Colonic mucosa (tissue), 4 donors: ENCODE results near the gene IST1. TPM values are rescaled to one million over a fixed set of nuclear protein-coding genes. Genes with fewer than 3 reads are reported as not detected.

ENCODE experiments used
- DNase-seq: peaks from one replicate; pipeline ENCODE4 v3.0.0-alpha.2; 2020
- H3K27ac ChIP-seq: fragments of 200-600 bp; one replicate; pipeline ENCODE4 v1.8.0; 2021
- H3K27me3 ChIP-seq: fragments of 200-600 bp; one replicate; pipeline ENCODE4 v1.8.0; 2021
- H3K36me3 ChIP-seq: fragments of 200-600 bp; one replicate; pipeline ENCODE4 v1.8.0; 2021
- H3K4me1 ChIP-seq: fragments of 200-600 bp; one replicate; pipeline ENCODE4 v1.8.0; 2021; ENCODE audit warnings: mild to moderate bottlenecking
- H3K4me3 ChIP-seq: fragments of 200-600 bp; one replicate; pipeline ENCODE4 v1.8.0; 2021
- H3K9ac ChIP-seq, 2 donors: one replicate each; pipeline ENCODE4 v1.7.0; 2013; ENCODE audit warnings: control low read depth in 2 of 2, low read depth in 2 of 2, low read length in 2 of 2
- H3K9me3 ChIP-seq: fragments of 200-600 bp; one replicate; pipeline ENCODE4 v1.8.0; 2021
- intact Hi-C: fragments of 100-400 bp; cut with DNase I; formaldehyde crosslinking; loops from one replicate; pipeline ENCODE4 v1.14.1; 2022
- total RNA-seq, 2 donors: library from RNA; stranded (reverse); fragmentation: NEBNext Ultra II Directional in 1 of 2; extraction: Animal tissue kit (Norgen Biotek cat#: 25700) in 1 of 2; gene quantifications; one replicate each; pipeline ENCODE4 v1.2.1, GENCODE V29; 2021
- TF ChIP-seq, protein P1 (sequence below): fragments of 200-600 bp; IDR thresholded peaks from one replicate; pipeline ENCODE4 v1.8.0; 2022; ENCODE audit warnings: antibody characterized with exemption, mild to moderate bottlenecking
- donor health status: healthy.
- donor health status: DM: no; HTN: no; CAD: no.
- donor health status: DM: no; HTN: no; CAD: no.

IST1 gene
- total RNA-seq, 2 donors from 2014 or later, result 180 to 304 TPM

DNA sequence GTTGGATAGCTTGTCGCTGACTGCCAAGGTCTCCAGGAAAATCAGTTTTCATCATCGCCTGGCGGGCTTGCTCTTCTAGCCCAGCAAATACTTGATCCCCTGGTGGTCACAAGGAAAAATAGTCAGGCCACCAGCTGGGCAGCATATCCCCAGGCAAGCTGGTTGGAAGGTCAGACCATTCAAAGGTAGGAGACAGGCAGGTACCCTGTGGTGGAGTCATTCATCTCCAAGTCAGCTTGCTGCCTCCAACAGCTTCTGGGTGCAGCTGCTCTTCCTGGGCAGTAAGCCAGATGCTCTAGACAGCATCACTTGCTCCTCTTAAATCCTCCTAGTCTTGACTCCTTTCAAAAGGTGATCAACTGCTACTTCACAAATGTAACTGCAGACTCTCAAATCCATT is 27.4 kb upstream of the IST1 start:
- no peak overlapping the region for H3K4me3 ChIP-seq
- no peaks in the 10 kb centered on the region for H3K36me3 ChIP-seq
- TF ChIP-seq, protein P1, sequence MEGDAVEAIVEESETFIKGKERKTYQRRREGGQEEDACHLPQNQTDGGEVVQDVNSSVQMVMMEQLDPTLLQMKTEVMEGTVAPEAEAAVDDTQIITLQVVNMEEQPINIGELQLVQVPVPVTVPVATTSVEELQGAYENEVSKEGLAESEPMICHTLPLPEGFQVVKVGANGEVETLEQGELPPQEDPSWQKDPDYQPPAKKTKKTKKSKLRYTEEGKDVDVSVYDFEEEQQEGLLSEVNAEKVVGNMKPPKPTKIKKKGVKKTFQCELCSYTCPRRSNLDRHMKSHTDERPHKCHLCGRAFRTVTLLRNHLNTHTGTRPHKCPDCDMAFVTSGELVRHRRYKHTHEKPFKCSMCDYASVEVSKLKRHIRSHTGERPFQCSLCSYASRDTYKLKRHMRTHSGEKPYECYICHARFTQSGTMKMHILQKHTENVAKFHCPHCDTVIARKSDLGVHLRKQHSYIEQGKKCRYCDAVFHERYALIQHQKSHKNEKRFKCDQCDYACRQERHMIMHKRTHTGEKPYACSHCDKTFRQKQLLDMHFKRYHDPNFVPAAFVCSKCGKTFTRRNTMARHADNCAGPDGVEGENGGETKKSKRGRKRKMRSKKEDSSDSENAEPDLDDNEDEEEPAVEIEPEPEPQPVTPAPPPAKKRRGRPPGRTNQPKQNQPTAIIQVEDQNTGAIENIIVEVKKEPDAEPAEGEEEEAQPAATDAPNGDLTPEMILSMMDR, result no peak
- DNase-seq, result no peak
- H3K4me1 ChIP-seq, result no peaks in the 10 kb centered on the region
- H3K27me3 ChIP-seq, result no peaks in the 10 kb centered on the region
- H3K27ac ChIP-seq, result no peak overlapping the region
- intact Hi-C loops, result no loop called here
- no peaks in the 10 kb centered on the region for H3K9me3 ChIP-seq
- H3K9ac ChIP-seq, result no peak overlapping the region

DNA sequence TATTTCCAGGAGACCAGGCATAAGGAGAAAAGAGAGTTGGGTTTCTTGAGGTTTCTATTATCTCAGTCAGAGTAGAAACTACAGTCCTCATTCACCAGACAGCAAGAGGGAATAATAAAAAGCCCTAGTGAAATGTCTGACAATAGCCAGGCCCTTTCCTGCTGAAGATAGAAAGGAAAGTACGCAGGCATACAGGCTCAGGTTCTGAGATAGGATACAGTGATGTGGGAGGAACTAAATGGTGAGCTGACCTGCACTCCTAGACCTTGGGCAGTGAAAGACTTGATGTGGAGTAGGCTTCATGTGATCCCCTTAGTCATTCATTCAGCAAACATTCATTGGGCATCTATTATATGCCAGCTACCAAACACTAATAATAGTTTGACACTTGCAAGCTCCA is 26.2 kb upstream of the IST1 start:
- Histone ChIP-seq H3K9ac (no peak overlapping the region), H3K27ac (no peak overlapping the region), H3K9me3 (no peaks in the 10 kb centered on the region), H3K4me3 (no peak overlapping the region), H3K4me1 (no peaks in the 10 kb centered on the region), H3K36me3 (no peaks in the 10 kb centered on the region), H3K27me3 (no peaks in the 10 kb centered on the region)
- TF ChIP-seq, protein P1, result no peak
- no peak for DNase-seq
- intact Hi-C loops, result no loop called here

DNA sequence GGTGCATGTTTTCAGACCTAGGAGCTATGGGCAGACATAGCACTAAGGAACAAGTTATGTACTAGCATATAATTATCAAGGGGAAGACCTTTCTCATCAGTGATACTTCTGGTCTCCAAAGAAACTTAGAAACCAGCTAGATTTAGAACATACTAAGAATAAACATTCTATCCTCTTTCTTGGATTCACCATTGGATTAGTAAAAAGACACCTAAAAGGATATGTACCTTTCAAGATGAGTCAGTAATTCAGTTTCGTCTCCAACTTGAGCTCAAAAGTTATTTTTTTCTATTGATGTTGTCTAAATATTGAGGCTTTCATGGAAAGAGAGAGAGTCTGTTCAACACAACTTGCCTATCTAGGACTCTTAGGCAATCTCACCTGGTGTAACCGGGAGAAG is 24.5 kb upstream of the IST1 start:
- no peaks in the 10 kb centered on the region for H3K27me3 ChIP-seq
- intact Hi-C loops, result no loop called here
- no peak overlapping the region for H3K27ac ChIP-seq
- no peaks in the 10 kb centered on the region for H3K9me3 ChIP-seq
- TF ChIP-seq, protein P1, result no peak
- H3K36me3 ChIP-seq, result no peaks in the 10 kb centered on the region
- H3K9ac ChIP-seq, result no peak overlapping the region
- no peak for DNase-seq
- H3K4me1 ChIP-seq, result no peaks in the 10 kb centered on the region
- H3K4me3 ChIP-seq, result no peak overlapping the region

DNA sequence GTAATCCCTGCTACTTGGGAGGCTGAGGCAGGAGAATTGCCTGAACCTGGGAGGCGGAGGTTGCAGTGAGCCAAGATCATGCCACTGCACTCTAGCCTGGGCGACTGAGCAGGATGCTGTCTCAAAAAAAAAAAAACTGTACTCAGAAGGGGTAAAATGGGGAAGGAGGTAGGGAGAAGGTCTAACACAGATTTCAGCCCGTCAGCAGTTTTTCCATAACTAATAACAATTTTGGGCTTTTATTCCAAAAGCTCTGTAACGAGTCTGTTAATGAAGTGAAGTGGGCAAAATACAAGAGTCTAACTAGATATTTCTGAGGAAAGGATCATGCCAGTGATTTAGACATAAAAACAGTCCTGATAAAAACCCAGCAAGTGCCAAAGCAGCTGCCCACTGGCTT is 22.1 kb upstream of the IST1 start:
- Histone ChIP-seq H3K9ac (no peak overlapping the region), H3K4me3 (no peak overlapping the region), H3K4me1 (no peaks in the 10 kb centered on the region), H3K36me3 (no peaks in the 10 kb centered on the region), H3K9me3 (no peaks in the 10 kb centered on the region), H3K27me3 (no peaks in the 10 kb centered on the region), H3K27ac (no peak overlapping the region)
- intact Hi-C loops, result no loop called here
- no peak for DNase-seq
- TF ChIP-seq, protein P1, result no peak

DNA sequence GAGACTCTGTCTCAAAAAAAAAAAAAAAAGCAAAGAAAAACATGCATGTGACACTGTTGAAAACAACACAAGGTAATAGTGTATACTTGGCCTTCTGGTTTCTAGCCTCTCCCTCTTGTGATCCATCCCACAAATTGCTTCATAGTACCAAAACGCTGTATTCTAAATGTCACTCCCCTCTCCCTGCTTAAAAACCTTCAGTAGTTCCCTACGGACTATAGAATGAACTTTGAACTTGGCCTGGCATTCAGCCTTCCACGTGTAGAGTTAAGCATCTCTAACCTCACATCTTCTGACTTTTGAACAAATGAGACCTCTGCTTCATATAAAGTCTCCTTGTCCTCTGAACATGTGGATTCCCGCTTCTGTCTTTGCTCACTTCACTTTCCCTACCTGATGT is 16.4 kb upstream of the IST1 start:
- no peaks in the 10 kb centered on the region for H3K27me3 ChIP-seq
- no peaks in the 10 kb centered on the region for H3K9me3 ChIP-seq
- intact Hi-C loops, result no loop called here
- H3K36me3 ChIP-seq, result no peaks in the 10 kb centered on the region
- TF ChIP-seq, protein P1, result no peak
- no peak overlapping the region for H3K27ac ChIP-seq
- no peaks in the 10 kb centered on the region for H3K4me1 ChIP-seq
- H3K4me3 ChIP-seq, result no peak overlapping the region
- no peak for DNase-seq
- no peak overlapping the region for H3K9ac ChIP-seq

DNA sequence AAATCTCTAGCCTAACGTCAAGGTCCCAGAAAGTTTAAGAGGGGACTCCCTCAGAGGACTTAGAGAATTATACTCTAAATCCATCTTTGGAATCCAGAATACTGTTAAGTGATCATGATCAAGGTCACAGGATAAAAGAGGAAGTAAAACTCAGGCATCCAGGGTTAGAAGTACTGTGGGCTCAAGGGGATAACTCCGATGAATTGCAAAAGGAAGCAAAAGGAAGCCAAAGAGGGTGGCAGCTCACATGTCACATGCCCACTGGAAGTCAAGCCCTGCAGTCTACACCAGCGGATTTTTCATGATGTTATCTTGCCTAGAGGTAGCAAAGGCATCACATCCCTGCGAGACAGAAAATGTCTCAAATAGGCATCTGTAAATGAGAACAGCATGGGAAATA is 15.2 kb upstream of the IST1 start:
- H3K27ac ChIP-seq, result no peak overlapping the region
- DNase-seq, result no peak
- intact Hi-C loops, result loop anchor here (5.0 kb wide), 1 partner anchor 82 kb away; no protein-coding TSS in a partner anchor

More for the DNA sequence above, 15.2 kb upstream of the IST1 start:
- H3K9me3 ChIP-seq, result no peaks in the 10 kb centered on the region
- H3K4me3 ChIP-seq, result no peak overlapping the region
- TF ChIP-seq, protein P1, result no peak
- no peaks in the 10 kb centered on the region for H3K27me3 ChIP-seq
- no peak overlapping the region for H3K9ac ChIP-seq
- no peaks in the 10 kb centered on the region for H3K4me1 ChIP-seq
- H3K36me3 ChIP-seq, result no peaks in the 10 kb centered on the region
